Nephron progenitor cell (in vitro differentiated cells): ENCODE measurements around the gene CYP2A13.
"Not testable (repeated sequence)": the region's sequence is repeated elsewhere in the genome, so short reads cannot be mapped to it uniquely, and the experiment has no call there.

Experiments
- DNase-seq: peaks from one replicate; pipeline ENCODE4 v3.0.0; 2021
- H3K27ac Mint-ChIP-seq: 2 replicates; pipeline ENCODE4 v1.8.0; 2021; ENCODE audit warnings: mild to moderate bottlenecking, moderate library complexity, mixed read lengths
- H3K27me3 Mint-ChIP-seq: 2 replicates; pipeline ENCODE4 v1.8.0; 2021; ENCODE audit warnings: mild to moderate bottlenecking, low read depth, mixed read lengths; ENCODE audit not compliant: poor library complexity
- H3K36me3 Mint-ChIP-seq: 2 replicates; pipeline ENCODE4 v1.8.0; 2021; ENCODE audit warnings: low read depth, mixed read lengths
- H3K4me1 Mint-ChIP-seq: 2 replicates; pipeline ENCODE4 v1.8.0; 2021; ENCODE audit warnings: mixed read lengths
- H3K4me3 Mint-ChIP-seq: 2 replicates; pipeline ENCODE4 v1.8.0; 2021; ENCODE audit warnings: mild to moderate bottlenecking, moderate library complexity, mixed read lengths
- H3K9me3 Mint-ChIP-seq: 2 replicates; pipeline ENCODE4 v1.8.0; 2021; ENCODE audit warnings: mild to moderate bottlenecking, moderate library complexity, mixed read lengths
- TF ChIP-seq, protein P1 (sequence below): fragments of 200-600 bp; sonication (generic); IDR thresholded peaks from 2 replicates; pipeline ENCODE4 v1.5.0; 2021; ENCODE audit warnings: antibody characterized with exemption

The CYP2A13 gene

DNA sequence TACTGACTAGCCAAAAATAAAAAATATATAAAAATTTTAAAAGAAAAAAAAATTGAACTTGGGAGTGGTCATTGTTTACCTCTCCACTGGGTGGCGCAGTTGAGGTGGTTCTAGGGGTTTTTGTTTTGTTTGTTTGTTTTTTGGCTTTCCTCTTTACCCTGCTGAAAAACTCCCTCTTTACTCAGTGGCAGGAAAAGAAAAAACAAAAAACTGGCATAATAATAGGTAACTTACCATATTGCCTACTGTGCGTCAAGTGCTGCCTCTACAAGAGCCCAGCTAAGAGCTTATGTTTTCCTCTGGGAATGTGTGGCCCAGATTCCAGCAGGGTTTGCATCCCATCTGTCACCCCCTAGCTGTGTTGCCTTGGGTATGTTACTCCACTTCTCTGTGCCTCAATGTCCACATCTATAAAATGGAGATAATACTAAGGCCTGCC lies 38.5 kb downstream of the CYP2A13 start:
- TF ChIP-seq, protein P1, sequence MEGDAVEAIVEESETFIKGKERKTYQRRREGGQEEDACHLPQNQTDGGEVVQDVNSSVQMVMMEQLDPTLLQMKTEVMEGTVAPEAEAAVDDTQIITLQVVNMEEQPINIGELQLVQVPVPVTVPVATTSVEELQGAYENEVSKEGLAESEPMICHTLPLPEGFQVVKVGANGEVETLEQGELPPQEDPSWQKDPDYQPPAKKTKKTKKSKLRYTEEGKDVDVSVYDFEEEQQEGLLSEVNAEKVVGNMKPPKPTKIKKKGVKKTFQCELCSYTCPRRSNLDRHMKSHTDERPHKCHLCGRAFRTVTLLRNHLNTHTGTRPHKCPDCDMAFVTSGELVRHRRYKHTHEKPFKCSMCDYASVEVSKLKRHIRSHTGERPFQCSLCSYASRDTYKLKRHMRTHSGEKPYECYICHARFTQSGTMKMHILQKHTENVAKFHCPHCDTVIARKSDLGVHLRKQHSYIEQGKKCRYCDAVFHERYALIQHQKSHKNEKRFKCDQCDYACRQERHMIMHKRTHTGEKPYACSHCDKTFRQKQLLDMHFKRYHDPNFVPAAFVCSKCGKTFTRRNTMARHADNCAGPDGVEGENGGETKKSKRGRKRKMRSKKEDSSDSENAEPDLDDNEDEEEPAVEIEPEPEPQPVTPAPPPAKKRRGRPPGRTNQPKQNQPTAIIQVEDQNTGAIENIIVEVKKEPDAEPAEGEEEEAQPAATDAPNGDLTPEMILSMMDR = peak; percentile 74
- Mint-ChIP-seq H3K27me3 (peaks cover 43% of the 10 kb centered on the region), H3K4me1 (peaks cover 16% of the 10 kb centered on the region)
- not testable (repeated sequence) for H3K27ac Mint-ChIP-seq, H3K9me3 Mint-ChIP-seq, H3K36me3 Mint-ChIP-seq, H3K4me3 Mint-ChIP-seq
- DNase-seq = peak; percentile 36

DNA sequence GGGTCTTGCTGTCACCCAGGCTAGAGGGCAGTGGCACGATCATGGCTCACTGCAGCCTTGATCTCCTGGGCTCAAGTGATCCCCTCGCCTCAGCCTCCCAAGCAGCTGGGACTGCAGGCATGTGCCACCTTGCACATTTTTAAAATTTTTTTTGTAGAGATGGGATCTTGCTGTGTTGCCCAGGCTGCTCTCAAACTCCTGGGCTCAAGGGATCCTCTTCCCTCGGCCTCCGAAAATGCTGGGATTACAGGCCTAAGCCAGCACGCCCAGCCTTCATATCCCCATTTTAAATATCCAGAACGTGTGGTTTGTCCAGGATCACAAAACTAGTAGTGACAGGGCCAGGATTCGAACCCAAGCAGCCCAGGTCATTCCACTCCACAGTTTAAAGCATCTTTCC lies 39.1 kb downstream of the CYP2A13 start:
- H3K27ac Mint-ChIP-seq, H3K4me3 Mint-ChIP-seq, H3K9me3 Mint-ChIP-seq, H3K36me3 Mint-ChIP-seq, DNase-seq: not testable (repeated sequence)
- H3K27me3 Mint-ChIP-seq = peaks cover 49% of the 10 kb centered on the region
- peaks cover 16% of the 10 kb centered on the region for H3K4me1 Mint-ChIP-seq

DNA sequence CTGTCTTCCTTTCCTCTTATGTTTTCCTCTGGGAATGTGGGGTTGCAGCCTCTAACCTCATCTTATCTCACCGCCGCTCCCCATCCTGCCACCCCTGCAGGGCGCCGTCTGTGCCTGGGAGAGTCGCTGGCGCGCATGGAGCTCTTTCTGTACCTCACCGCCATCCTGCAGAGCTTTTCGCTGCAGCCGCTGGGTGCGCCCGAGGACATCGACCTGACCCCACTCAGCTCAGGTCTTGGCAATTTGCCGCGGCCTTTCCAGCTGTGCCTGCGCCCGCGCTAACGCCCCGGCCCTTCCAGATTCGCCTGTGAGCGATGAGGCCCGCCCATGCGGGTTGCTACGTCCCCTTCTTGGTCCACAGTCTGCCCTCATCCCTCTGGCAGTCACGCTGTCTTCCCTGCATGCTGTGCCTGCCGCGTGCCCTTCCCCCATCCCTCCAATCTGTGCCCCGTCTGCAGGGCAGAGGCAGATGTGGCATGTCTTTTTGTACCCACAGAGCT lies 39.6 kb downstream of the CYP2A13 start:
- not testable (repeated sequence) for H3K36me3 Mint-ChIP-seq, H3K9me3 Mint-ChIP-seq, H3K27ac Mint-ChIP-seq
- peak; percentile 66 for DNase-seq
- Mint-ChIP-seq H3K4me1 (peaks cover 16% of the 10 kb centered on the region), H3K4me3 (peak overlapping the region; percentile 60), H3K27me3 (peaks cover 54% of the 10 kb centered on the region)
- TF ChIP-seq, protein P1 = peak; percentile 32

DNA sequence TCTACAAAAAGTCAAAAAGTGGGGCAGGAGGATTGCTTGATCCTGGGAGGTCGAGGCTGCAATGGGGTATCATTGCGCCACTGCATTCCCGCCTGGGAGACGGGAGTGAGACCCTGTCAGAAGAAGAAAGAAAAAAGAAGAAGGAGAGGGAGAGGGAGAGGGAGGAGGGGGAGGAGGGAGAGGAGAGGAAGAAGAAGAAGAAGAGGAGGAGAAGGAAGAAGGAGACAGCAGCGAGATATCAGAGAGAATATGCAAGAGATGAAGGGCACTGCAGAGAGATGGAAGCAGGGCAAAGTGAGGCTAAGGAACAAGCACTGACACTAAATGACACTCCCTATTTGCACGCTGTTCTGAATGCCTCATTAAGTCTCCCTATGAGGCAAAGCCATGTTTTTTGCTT lies 40.4 kb downstream of the CYP2A13 start:
- Mint-ChIP-seq H3K36me3 (no peaks in the 10 kb centered on the region), H3K27me3 (peaks cover 62% of the 10 kb centered on the region), H3K27ac (no peak overlapping the region), H3K4me1 (peaks cover 18% of the 10 kb centered on the region), H3K4me3 (no peak overlapping the region), H3K9me3 (no peaks in the 10 kb centered on the region)
- no peak for DNase-seq
- TF ChIP-seq, protein P1 = no peak

DNA sequence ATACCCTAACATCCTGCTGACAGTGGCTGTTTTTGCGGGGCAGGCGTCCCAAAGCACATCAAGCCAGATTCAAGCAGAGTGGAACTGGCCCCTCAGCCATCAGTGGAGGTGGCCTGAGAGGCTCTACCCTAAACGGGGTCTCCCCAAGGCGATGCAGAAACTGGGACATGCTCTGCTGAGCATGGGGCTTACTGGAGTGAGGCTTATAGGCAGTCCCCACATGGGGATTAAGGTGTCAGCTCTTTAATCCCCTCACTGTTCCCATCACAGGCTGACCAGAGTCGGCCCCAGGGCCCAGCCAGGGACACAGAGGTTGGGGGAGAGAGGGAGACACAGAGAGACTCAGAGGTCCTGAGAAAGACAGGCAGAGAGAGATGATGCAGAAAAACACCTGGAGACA lies 42.9 kb downstream of the CYP2A13 start:
- Mint-ChIP-seq H3K4me3 (no peak overlapping the region), H3K4me1 (peaks cover 28% of the 10 kb centered on the region), H3K27ac (peak overlapping the region; percentile 0), H3K27me3 (peaks cover 74% of the 10 kb centered on the region), H3K9me3 (no peaks in the 10 kb centered on the region), H3K36me3 (no peaks in the 10 kb centered on the region)
- no peak for DNase-seq
- TF ChIP-seq, protein P1 = no peak

DNA sequence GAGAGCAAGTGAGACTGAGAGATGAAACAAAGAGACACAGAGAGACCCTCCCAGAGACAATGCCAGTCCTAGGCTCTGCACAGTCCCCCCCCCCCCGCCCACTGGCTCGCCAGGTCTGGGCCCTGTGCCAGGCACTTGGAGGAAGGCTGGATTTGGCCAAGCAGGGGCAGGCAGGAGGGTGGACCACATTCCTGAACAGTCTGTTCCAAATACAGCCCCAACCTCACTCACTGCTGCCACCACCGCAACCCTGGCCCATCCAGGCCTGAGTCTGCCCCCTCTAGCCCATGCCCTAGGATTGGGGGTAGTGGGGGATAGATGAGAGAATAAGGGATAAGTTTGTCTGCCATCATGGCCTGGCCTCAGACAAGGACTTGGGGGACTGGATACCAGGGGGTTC lies 45.0 kb downstream of the CYP2A13 start:
- Mint-ChIP-seq H3K27me3 (peaks cover 78% of the 10 kb centered on the region), H3K4me1 (peaks cover 24% of the 10 kb centered on the region), H3K4me3 (no peak overlapping the region), H3K9me3 (no peaks in the 10 kb centered on the region), H3K36me3 (no peaks in the 10 kb centered on the region), H3K27ac (no peak overlapping the region)
- TF ChIP-seq, protein P1 = no peak
- DNase-seq = no peak
